Osteocyte (in vitro differentiated cells): ENCODE results near the gene AHNAK2. TPM values are rescaled to one million over a fixed set of nuclear protein-coding genes. Genes with fewer than 3 reads are reported as not detected.

ENCODE experiments used
- DNase-seq: peaks from one replicate; pipeline ENCODE4 v3.0.0; 2021; ENCODE audit warnings: mixed read lengths; ENCODE audit not compliant: unreplicated experiment; ENCODE audit errors: extremely low spot score
- H3K27ac Mint-ChIP-seq: one replicate; pipeline ENCODE4 v1.8.0; 2021; ENCODE audit warnings: mild to moderate bottlenecking, mixed read lengths; ENCODE audit not compliant: unreplicated experiment
- H3K27me3 Mint-ChIP-seq: one replicate; pipeline ENCODE4 v1.8.0; 2021; ENCODE audit warnings: mixed read lengths; ENCODE audit not compliant: unreplicated experiment
- H3K36me3 Mint-ChIP-seq: one replicate; pipeline ENCODE4 v1.8.0; 2021; ENCODE audit warnings: mixed read lengths; ENCODE audit not compliant: unreplicated experiment
- H3K4me1 Mint-ChIP-seq: one replicate; pipeline ENCODE4 v1.8.0; 2021; ENCODE audit warnings: mixed read lengths; ENCODE audit not compliant: unreplicated experiment
- H3K4me3 Mint-ChIP-seq: one replicate; pipeline ENCODE4 v1.8.0; 2021; ENCODE audit warnings: mild to moderate bottlenecking, moderate library complexity, mixed read lengths; ENCODE audit not compliant: unreplicated experiment
- H3K9me3 Mint-ChIP-seq: one replicate; pipeline ENCODE4 v1.8.0; 2021; ENCODE audit warnings: mixed read lengths; ENCODE audit not compliant: unreplicated experiment
- total RNA-seq: library from RNA; stranded (reverse); gene quantifications from 2 replicates; pipeline ENCODE4 v1.2.1, GENCODE V29; 2021
- TF ChIP-seq, protein P1 (sequence below): fragments of 200-600 bp; sonication (generic); IDR thresholded peaks from 2 replicates; pipeline ENCODE4 v1.5.0; 2021; ENCODE audit warnings: antibody characterized with exemption, mild to moderate bottlenecking, moderate library complexity

The AHNAK2 gene
- total RNA-seq, 1 donor from 2014 or later = 145 TPM

DNA sequence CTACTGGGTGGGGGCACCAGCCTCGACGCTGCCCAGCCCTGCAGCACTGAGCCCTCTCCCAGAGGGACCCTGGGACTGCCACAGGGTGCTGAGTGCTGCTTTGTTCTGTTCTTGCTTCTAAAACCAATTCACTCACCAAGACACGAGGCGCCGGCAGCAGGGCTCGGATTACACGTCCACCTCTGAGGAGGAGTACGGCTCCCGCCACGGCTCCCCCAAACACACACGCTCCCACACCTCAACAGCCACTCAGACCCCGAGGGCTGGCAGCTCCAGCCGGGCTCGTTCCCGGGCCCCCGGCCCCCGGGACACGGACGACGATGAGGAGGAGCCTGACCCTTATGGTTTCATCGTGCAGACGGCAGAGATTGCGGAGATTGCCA lies 88.8 kb downstream of the AHNAK2 start:
- TF ChIP-seq, protein P1, sequence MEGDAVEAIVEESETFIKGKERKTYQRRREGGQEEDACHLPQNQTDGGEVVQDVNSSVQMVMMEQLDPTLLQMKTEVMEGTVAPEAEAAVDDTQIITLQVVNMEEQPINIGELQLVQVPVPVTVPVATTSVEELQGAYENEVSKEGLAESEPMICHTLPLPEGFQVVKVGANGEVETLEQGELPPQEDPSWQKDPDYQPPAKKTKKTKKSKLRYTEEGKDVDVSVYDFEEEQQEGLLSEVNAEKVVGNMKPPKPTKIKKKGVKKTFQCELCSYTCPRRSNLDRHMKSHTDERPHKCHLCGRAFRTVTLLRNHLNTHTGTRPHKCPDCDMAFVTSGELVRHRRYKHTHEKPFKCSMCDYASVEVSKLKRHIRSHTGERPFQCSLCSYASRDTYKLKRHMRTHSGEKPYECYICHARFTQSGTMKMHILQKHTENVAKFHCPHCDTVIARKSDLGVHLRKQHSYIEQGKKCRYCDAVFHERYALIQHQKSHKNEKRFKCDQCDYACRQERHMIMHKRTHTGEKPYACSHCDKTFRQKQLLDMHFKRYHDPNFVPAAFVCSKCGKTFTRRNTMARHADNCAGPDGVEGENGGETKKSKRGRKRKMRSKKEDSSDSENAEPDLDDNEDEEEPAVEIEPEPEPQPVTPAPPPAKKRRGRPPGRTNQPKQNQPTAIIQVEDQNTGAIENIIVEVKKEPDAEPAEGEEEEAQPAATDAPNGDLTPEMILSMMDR = no peak
- H3K36me3 Mint-ChIP-seq = peaks cover 3% of the 10 kb centered on the region
- no peak overlapping the region for H3K4me3 Mint-ChIP-seq
- H3K27ac Mint-ChIP-seq = no peak overlapping the region
- H3K9me3 Mint-ChIP-seq = no peaks in the 10 kb centered on the region
- H3K4me1 Mint-ChIP-seq = no peaks in the 10 kb centered on the region
- no peak for DNase-seq
- no peaks in the 10 kb centered on the region for H3K27me3 Mint-ChIP-seq

GRCh38 chr14:104888489-104889374 lies 89.4 kb downstream of the AHNAK2 start:
- no peak overlapping the region for H3K27ac Mint-ChIP-seq
- H3K9me3 Mint-ChIP-seq = no peaks in the 10 kb centered on the region
- H3K4me3 Mint-ChIP-seq = no peak overlapping the region
- TF ChIP-seq, protein P1 = no peak
- H3K27me3 Mint-ChIP-seq = no peaks in the 10 kb centered on the region
- no peaks in the 10 kb centered on the region for H3K4me1 Mint-ChIP-seq
- DNase-seq = no peak
- H3K36me3 Mint-ChIP-seq = peaks cover 3% of the 10 kb centered on the region

DNA sequence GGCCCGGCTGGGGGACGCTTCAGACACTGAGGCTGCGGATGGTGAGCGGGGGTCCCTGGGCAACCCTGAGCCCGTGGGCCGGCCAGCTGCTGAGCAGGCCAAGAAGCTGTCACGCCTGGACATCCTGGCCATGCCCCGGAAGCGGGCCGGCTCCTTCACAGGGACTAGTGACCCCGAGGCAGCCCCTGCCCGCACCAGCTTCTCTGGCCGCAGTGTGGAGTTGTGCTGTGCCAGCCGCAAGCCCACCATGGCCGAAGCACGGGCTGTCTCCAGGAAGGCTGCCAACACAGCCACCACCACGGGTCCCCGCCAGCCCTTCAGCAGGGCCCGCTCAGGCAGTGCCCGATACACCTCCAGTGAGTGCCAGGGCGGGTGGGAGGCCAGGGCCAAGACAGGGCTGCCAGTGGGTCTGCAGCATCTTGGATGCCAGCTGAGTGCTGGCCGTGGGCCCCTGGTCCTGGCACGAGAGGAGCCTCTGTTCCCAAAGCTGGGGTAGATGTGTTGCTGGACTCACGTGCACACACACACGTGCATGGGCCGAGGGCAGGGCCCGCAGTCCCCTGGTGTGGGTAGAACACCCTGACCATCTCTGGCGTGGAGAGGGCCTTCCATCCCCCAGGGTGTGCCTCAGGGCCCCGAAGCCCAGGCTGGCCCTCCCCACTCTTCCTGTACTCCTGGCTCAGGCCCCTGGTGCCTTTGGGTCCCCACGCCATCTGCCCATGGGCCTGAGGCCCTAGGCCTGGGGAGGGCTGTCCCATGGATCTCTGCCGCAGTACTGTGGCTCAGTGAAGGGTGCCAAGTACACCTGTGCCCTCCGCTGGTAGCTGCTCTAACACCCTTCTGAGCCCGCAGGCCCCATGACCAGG lies 90.3 kb downstream of the AHNAK2 start:
- no peak for DNase-seq
- Mint-ChIP-seq H3K9me3 (no peaks in the 10 kb centered on the region), H3K4me1 (no peaks in the 10 kb centered on the region), H3K36me3 (peaks cover 3% of the 10 kb centered on the region), H3K27ac (no peak overlapping the region), H3K27me3 (no peaks in the 10 kb centered on the region), H3K4me3 (no peak overlapping the region)
- TF ChIP-seq, protein P1 = no peak

Other genes starting within 250 kb of the AHNAK2 start
- 50.1 and 52.3 TPM in 2 replicates for gene SIVA1, start 225.2 kb downstream of the AHNAK2 start, total RNA-seq
- gene AKT1, start 182.6 kb downstream of the AHNAK2 start, total RNA-seq = 157 and 160 TPM in 2 replicates
- 2.7 and 3.1 TPM in 2 replicates for gene ZBTB42, start 177.3 kb downstream of the AHNAK2 start, total RNA-seq
- 26.4 and 26.5 TPM in 2 replicates for gene CEP170B, start 113.1 kb downstream of the AHNAK2 start, total RNA-seq
- gene PLD4, start 53.5 kb downstream of the AHNAK2 start, total RNA-seq = 0.05 and 0.18 TPM in 2 replicates
- 7.5 and 7.7 TPM in 2 replicates for gene CLBA1, start 7.4 kb upstream of the AHNAK2 start, total RNA-seq
- gene CDCA4, start 42.7 kb upstream of the AHNAK2 start, total RNA-seq = 14.6 and 17.4 TPM in 2 replicates
- gene GPR132, start 87.1 kb upstream of the AHNAK2 start, total RNA-seq = 0.16 and 0.24 TPM in 2 replicates
- 5.7 and 7.5 TPM in 2 replicates for gene JAG2, start 190.4 kb upstream of the AHNAK2 start, total RNA-seq
- gene NUDT14, start 202.9 kb upstream of the AHNAK2 start, total RNA-seq = 38.4 and 39.1 TPM in 2 replicates